ENCODE measurements around the gene UBASH3B.

UBASH3B gene

DNA sequence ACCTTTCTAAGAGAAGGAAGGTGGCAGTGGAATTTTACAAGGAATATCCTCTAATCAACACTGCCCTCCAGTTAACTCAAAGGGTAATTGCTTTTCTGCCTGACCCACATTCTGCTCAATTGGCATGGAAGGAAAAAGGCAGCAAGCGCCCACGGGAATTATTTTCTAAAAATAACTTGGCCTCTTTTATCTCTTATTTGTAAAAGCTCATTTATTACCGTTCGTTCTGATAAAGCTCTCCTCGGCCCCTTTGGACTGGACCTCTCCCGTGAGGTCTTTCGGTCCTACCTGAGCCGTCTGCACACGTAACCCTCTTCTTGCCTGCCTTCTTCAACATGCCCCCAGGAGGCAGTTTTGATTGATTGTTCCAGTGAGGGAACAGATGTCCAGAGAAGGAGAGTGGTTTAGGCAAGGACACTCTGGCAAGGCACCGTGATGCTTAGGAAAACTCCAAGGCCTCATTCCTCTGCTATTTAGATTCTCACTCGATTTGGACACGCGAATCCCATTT lies 129.6 kb downstream of the UBASH3B start:
- DNase-seq (ENCODE audit: low spot score): no peak

DNA sequence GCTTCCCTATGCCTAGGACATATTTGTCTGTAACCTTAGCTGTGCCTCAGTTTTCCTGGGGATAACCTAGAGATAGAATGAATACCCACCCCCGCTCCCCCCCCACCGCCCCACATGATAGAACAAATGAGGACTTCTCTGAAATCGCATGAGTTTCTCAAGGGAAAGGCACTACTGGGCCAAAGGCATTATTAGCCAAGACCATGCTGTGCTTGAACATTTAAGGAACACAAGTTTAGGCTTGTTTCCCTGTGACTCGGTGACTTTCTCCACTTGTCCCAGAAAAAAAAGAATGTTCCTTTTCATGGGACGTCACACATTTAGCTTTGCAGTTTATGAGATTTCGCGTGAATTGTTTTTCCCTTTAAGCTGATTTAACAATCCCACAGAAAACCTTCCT lies 131.4 kb downstream of the UBASH3B start:
- DNase-seq (ENCODE audit: low spot score): no peak

DNA sequence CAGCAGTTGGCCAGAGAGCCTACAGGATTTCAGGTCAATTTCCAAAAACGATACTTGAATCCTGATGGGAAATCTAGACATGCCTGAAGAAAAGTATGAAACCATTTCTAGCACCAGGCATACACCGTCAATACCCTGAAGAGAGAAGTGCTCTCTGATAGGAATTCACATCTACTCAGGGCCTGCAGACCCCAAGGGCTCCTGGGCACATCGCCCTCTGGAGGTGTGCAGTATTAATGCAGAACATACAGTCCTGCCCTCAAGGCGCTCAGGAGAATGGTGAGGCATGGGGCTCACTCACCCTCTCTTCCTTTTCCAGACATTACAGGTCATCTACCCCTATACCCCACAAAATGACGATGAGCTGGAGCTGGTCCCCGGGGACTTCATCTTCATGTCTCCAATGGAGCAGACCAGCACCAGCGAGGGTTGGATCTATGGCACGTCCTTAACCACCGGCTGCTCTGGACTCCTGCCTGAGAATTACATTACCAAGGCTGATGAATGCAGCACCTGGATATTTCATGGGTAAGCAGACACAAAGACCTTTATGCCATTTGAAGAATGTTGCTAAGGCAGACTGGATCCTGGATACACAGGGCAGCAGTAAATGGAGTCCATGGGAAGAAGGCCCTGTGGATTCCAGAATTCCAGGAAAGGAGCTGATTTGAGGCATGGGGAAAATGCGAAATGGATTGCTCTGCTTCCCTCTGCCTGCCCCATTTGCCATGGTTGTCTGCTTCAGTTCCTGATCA lies 133.4 kb downstream of the UBASH3B start:
- DNase-seq (ENCODE audit: low spot score): no peak

GRCh38 chr11:122789907-122790306 lies 134.4 kb downstream of the UBASH3B start:
- no peak for DNase-seq (ENCODE audit: low spot score)

DNA sequence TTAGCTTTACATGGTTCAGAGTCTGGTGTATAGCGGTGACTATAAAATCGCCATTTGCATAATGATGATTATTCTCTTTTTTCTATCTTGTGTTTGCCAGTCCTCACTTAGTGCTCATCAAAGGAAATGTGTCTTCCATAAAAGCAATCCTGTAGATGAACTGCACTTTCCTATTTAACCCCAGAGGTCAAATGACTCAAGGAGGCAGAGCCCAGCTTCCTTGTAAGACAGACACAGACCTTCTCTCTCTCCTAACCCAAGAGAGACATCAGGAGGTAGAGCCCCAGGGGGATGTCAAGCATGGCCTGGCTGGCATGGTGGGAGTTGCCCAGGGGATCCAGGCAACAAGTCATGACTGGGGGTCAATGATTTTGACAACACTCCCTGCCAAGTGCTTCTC lies 135.9 kb downstream of the UBASH3B start:
- DNase-seq (ENCODE audit: low spot score): no peak

- DNase-seq (ENCODE audit: low spot score): peak; percentile 22
These were observed 136.3 kb downstream of the UBASH3B start for GRCh38 chr11:122791836-122792235.

GRCh38 chr11:122793515-122793914 lies 138.0 kb downstream of the UBASH3B start:
- no peak for DNase-seq (ENCODE audit: low spot score)

- no peak for DNase-seq (ENCODE audit: low spot score)
These were observed 139.8 kb downstream of the UBASH3B start for GRCh38 chr11:122795307-122795706.

DNA sequence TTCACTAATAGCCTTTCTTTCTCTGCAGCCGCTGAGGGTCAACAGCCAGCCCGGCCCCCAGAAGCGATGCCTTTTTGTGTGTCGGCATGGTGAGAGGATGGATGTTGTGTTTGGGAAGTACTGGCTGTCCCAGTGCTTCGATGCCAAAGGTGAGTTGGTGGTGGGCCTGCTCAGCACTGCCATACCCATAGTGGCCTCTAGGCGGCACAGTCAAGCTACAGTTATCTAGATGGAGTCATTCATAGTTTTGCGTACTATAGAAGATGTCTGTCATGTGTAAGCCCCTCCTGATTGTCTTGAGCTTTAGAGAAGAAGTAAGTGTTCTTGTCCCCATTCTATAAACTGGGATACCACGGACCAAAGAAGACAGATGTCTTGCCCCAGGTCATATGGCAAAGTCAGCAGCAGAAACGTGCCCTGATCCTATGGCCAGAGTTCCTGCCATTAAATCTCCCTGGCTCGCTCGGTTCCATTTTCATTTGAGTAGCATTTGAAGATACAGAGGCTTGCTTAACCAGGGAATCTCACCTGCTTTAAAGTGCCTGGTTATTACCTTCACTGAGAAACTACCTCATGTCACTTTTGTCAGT lies 140.7 kb downstream of the UBASH3B start:
- peak; percentile 22 for DNase-seq (ENCODE audit: low spot score)

- DNase-seq (ENCODE audit: low spot score): no peak
These were observed 142.1 kb downstream of the UBASH3B start for GRCh38 chr11:122797651-122798050.

DNA sequence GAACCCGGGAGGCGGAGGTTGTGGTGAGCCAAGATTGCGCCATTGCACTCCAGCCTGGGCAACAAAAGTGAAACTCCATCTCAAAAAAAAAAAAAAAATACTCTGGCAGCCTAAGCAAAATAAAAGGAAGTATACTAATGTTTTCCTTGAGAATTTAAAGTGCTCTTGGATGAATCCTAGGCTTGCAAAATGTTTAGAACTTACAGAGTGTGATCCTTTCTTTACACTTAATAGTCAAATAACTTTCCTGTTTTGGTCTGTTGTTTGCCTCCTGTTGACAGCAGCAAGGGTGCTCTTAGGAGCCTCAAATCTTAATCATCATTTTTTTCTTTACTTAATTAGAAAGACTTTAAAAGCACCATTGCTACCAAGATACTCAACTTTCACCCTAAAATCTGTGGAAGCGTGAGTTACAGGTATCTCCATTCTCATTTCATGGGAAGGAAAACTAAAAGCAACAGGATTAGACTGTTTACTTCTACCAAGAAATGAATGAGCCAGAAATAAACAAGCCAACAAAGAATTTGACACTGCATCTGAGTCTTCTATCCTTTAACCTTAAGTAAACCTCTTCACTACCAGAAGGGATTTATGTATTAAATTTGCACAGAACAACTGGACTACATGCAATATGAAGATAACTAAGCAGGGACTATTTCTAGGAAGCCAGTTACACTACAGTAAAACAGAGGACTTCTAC lies 144.0 kb downstream of the UBASH3B start:
- no peak for DNase-seq (ENCODE audit: low spot score)

- no peak for DNase-seq (ENCODE audit: low spot score)
These were observed 147.4 kb downstream of the UBASH3B start for GRCh38 chr11:122802876-122803275.

- no peak for DNase-seq (ENCODE audit: low spot score)
These were observed 147.8 kb downstream of the UBASH3B start for GRCh38 chr11:122803306-122803705.

DNA sequence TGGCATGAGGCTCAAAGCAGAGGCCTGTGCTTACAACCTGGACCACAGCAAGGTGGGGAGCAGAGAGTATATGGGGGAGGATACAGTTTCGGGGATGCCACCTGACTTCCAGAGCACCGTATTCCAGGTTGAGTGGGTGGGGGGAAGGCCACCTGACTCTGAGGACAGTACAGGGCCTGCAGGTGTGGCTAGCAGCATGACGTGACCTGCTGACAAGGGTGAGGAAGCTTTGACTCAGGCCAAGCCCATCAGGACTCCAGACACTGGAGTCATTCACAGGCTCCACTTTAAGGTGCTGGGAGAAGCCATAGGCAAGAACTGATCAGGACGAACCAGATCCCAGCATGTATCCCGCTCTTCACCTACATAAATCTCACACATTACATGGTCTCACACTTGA lies 148.2 kb downstream of the UBASH3B start:
- DNase-seq (ENCODE audit: low spot score): no peak

DNA sequence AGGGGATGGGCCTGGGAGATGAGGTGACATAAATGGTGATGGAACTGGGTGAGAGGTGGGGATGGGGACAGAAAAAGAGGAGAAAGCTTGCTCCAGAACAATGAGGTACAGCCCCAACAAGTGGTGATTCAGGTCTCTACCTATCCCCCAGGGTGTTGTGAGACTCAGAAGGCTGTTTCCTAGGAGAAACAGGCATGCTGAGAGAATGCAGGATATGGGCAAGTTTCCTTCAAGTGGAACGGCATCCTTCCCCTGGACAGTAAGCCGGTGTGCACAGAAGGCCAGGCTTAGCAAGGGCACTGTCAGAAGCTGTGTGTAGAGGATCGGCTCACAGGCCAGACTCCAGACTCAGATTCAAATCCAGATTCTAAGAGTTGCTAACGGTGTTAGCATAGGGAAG lies 148.6 kb downstream of the UBASH3B start:
- DNase-seq (ENCODE audit: low spot score): no peak

GRCh38 chr11:122804796-122805195 lies 149.3 kb downstream of the UBASH3B start:
- DNase-seq (ENCODE audit: low spot score): no peak

DNA sequence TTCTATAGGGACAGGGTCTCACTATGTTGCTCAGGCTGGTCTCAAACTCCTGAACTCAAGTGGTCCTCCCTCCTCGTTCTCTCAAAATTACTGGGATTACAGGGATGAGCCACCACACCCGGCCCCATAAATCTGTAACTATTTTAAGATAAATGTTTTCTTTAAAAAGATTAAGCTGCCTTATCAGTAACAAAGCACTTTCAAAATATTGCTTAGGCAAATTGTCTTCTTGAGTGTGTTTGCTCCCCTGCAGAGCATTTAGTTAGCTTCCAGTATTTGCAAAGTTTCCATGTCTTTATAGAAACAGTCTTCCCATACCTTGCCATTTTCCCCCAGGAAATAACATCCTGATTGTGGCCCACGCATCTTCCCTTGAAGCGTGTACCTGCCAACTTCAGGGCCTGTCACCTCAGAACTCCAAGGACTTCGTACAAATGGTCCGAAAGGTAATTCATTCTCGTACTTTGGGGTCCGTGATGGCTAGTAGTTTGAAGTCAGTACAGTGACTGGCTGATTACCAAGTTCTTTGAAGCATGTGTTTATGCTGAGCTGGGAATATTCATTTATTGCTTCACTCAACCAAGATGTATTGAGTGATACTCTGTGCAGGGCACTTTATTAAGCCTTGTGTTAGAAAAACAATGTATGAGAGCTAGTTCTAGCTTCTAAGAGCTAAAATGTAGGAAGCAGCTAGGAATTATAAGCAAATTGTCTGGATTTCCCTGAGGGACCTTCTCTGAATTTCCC lies 152.4 kb downstream of the UBASH3B start:
- no peak for DNase-seq (ENCODE audit: low spot score)

- DNase-seq (ENCODE audit: low spot score): no peak
These were observed 153.0 kb downstream of the UBASH3B start for GRCh38 chr11:122808478-122808869.

DNA sequence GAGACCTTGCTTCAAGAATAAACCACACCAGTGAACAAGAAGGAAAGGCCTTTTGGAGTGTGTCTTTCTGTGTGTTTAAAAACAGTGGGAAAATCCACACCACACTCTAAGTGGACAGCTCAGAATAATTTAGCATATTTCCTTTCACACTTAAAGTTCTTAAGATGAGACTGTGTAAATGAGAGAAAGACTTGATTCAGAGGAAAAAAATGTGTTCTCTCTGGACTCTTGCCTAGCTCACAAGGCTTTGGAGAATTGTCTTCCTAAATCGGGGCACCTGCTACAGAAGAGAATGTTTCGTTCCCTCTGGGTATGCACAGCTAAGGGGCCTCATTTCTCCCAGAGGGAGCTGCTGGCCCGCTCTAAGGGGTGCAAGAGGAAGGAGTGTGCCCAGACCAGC lies 154.3 kb downstream of the UBASH3B start:
- DNase-seq (ENCODE audit: low spot score): no peak

GRCh38 chr11:122811721-122812120 lies 156.2 kb downstream of the UBASH3B start:
- DNase-seq (ENCODE audit: low spot score): no peak

GRCh38 chr11:122812638-122813037 lies 157.1 kb downstream of the UBASH3B start:
- no peak for DNase-seq (ENCODE audit: low spot score)

- no peak for DNase-seq (ENCODE audit: low spot score)
These were observed 157.8 kb downstream of the UBASH3B start for GRCh38 chr11:122813176-122813893.
